ENCODE data around the gene CEBPG. TPM values are rescaled to one million over a fixed set of nuclear protein-coding genes. Genes with fewer than 3 reads are reported as not detected.

Gene CEBPG
- total RNA-seq, 1 experiment from 2014 or later = 51.1 TPM

DNA sequence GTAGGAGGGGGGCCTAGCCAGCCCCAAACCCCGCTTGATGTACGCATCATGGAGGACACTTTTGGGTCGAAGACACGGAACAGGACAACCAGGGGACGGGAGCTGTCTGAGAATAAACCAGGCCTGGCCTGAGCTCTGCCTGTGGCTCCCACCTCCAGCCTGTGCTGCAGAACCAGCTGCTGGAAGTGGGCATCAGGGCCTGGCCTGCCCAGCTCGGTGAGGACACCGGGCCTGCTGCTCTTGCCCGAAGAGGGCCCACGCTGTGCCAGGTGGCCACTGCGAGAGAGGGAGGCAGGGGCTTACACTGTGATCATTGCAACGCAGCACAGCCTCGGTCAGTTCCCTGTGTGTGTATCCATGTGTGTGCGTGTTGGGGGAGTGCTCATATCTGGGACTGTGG is 34.6 kb downstream of the CEBPG start:
- intact Hi-C loops (cut with micrococcal nuclease) = loop anchor here (10.0 kb wide), 1 partner anchor 263 kb away; no protein-coding TSS in a partner anchor
- no peaks in the 10 kb centered on the region for H3K27me3 ChIP-seq (ENCODE audit: insufficient read depth, low read length)
- H2AFZ ChIP-seq (ENCODE audit: low read depth, low read length, poor library complexity, severe bottlenecking) = no peak overlapping the region
- CTCF ChIA-PET = interaction anchor here (0.5 to 1.2 kb wide), 4 partner anchors 8 to 262 kb away, joined by 3 to 5 read pairs (median 4); no protein-coding TSS in a partner anchor
- no peak overlapping the region for H3K4me3 ChIP-seq (replicated peaks in 1 of 2; ENCODE audit: low read depth in 1 of 2, low read length in 2 of 2)
- no peak for DNase-seq (ENCODE audit: low read depth, low spot score)
- BruUV-seq (replicated peaks) = no TSS peak
- H3K36me3 ChIP-seq (ENCODE audit: control insufficient read depth in 1 of 2, insufficient read depth in 2 of 2, low read length in 2 of 2) = no peaks in the 10 kb centered on the region
- H3K27ac ChIP-seq (ENCODE audit: low read depth, low read length) = no peak overlapping the region
- POLR2A ChIA-PET = no interaction called here
- H3K9ac ChIP-seq (ENCODE audit: low read length) = no peak overlapping the region
- no peak for TF ChIP-seq FOSL1 (IDR thresholded peaks at IDR 0.05; ENCODE audit: low read depth)
- TF ChIP-seq ZFX (IDR thresholded peaks at IDR 0.05) = no peak
- TF ChIP-seq EGR1 (IDR thresholded peaks at IDR 0.05; ENCODE audit: low read depth) = no peak
- TF ChIP-seq ATF3 (IDR thresholded peaks at IDR 0.05) = no peak
- no peak for TF ChIP-seq CEBPB (IDR thresholded peaks at IDR 0.05; ENCODE audit: low read depth)
- no peak for TF ChIP-seq SRF (IDR thresholded peaks at IDR 0.05; ENCODE audit: low read depth)
- no peak for TF ChIP-seq POLR2A (IDR thresholded peaks at IDR 0.05; ENCODE audit: borderline replicate concordance, extremely low read depth, insufficient read depth, insufficient read length)
- no peak overlapping the region for H3K4me2 ChIP-seq (ENCODE audit: low read length)
- no peaks in the 10 kb centered on the region for H3K4me1 ChIP-seq (ENCODE audit: control insufficient read depth in 1 of 2, insufficient read depth in 2 of 2, low read length in 2 of 2)
- no peaks in the 10 kb centered on the region for H3K9me2 ChIP-seq (ENCODE audit: insufficient read depth)
- no peaks in the 10 kb centered on the region for H3K79me2 ChIP-seq (ENCODE audit: insufficient read depth, low read length)
- H3K9me3 ChIP-seq (ENCODE audit: control insufficient read depth in 1 of 2, insufficient read depth in 1 of 2, low read depth in 1 of 2, low read length in 2 of 2) = no peaks in the 10 kb centered on the region
- H4K20me1 ChIP-seq (ENCODE audit: insufficient read depth) = no peaks in the 10 kb centered on the region
- no peak for ATAC-seq
- RAD21 ChIA-PET (ENCODE audit: low non-redundant PET in 1 of 2, low total read pairs in 2 of 2, uncharacterized antibody in 2 of 2, unreplicated experiment in 2 of 2) = no interaction called here

GRCh38 chr19:33408538-33409434 is 35.3 kb downstream of the CEBPG start:
- intact Hi-C loops (cut with micrococcal nuclease) = loop anchor here (10.0 kb wide), 1 partner anchor 264 kb away; no protein-coding TSS in a partner anchor
- Histone ChIP-seq H3K4me1 (ENCODE audit: control insufficient read depth in 1 of 2, insufficient read depth in 2 of 2, low read length in 2 of 2) (no peaks in the 10 kb centered on the region), H4K20me1 (ENCODE audit: insufficient read depth) (no peaks in the 10 kb centered on the region), H3K36me3 (ENCODE audit: control insufficient read depth in 1 of 2, insufficient read depth in 2 of 2, low read length in 2 of 2) (no peaks in the 10 kb centered on the region), H3K4me2 (ENCODE audit: low read length) (no peak overlapping the region), H3K4me3 (replicated peaks in 1 of 2; ENCODE audit: low read depth in 1 of 2, low read length in 2 of 2) (no peak overlapping the region), H3K27me3 (ENCODE audit: insufficient read depth, low read length) (no peaks in the 10 kb centered on the region), H3K9ac (ENCODE audit: low read length) (no peak overlapping the region), H3K9me2 (ENCODE audit: insufficient read depth) (no peaks in the 10 kb centered on the region), H3K79me2 (ENCODE audit: insufficient read depth, low read length) (no peaks in the 10 kb centered on the region), H3K9me3 (ENCODE audit: control insufficient read depth in 1 of 2, insufficient read depth in 1 of 2, low read depth in 1 of 2, low read length in 2 of 2) (no peaks in the 10 kb centered on the region), H2AFZ (ENCODE audit: low read depth, low read length, poor library complexity, severe bottlenecking) (no peak overlapping the region), H3K27ac (ENCODE audit: low read depth, low read length) (no peak overlapping the region)
- ChIA-PET CTCF (interaction anchor here (0.5 to 1.2 kb wide), 4 partner anchors 7 to 262 kb away, joined by 3 to 5 read pairs (median 4); no protein-coding TSS in a partner anchor), RAD21 (ENCODE audit: low non-redundant PET in 1 of 2, low total read pairs in 2 of 2, uncharacterized antibody in 2 of 2, unreplicated experiment in 2 of 2) (no interaction called here), POLR2A (no interaction called here)
- ATAC-seq (no peak), DNase-seq (ENCODE audit: low read depth, low spot score) (no peak)
- no TSS peak for BruUV-seq (replicated peaks)
- no peak for TF ChIP-seq ELF1 (IDR thresholded peaks at IDR 0.05; ENCODE audit: borderline replicate concordance, low read depth)
- TF ChIP-seq, protein P1, sequence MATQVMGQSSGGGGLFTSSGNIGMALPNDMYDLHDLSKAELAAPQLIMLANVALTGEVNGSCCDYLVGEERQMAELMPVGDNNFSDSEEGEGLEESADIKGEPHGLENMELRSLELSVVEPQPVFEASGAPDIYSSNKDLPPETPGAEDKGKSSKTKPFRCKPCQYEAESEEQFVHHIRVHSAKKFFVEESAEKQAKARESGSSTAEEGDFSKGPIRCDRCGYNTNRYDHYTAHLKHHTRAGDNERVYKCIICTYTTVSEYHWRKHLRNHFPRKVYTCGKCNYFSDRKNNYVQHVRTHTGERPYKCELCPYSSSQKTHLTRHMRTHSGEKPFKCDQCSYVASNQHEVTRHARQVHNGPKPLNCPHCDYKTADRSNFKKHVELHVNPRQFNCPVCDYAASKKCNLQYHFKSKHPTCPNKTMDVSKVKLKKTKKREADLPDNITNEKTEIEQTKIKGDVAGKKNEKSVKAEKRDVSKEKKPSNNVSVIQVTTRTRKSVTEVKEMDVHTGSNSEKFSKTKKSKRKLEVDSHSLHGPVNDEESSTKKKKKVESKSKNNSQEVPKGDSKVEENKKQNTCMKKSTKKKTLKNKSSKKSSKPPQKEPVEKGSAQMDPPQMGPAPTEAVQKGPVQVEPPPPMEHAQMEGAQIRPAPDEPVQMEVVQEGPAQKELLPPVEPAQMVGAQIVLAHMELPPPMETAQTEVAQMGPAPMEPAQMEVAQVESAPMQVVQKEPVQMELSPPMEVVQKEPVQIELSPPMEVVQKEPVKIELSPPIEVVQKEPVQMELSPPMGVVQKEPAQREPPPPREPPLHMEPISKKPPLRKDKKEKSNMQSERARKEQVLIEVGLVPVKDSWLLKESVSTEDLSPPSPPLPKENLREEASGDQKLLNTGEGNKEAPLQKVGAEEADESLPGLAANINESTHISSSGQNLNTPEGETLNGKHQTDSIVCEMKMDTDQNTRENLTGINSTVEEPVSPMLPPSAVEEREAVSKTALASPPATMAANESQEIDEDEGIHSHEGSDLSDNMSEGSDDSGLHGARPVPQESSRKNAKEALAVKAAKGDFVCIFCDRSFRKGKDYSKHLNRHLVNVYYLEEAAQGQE (IDR thresholded peaks at IDR 0.05; ENCODE audit: low read depth) = no peak
- no peak for TF ChIP-seq ATF3 (IDR thresholded peaks at IDR 0.05)
- TF ChIP-seq SIN3A (IDR thresholded peaks at IDR 0.05; ENCODE audit: low read depth) = no peak
- TF ChIP-seq FOSL1 (IDR thresholded peaks at IDR 0.05; ENCODE audit: low read depth) = no peak
- no peak for TF ChIP-seq EGR1 (IDR thresholded peaks at IDR 0.05; ENCODE audit: low read depth)
- TF ChIP-seq JUND (IDR thresholded peaks at IDR 0.05) = no peak
- no peak for TF ChIP-seq POLR2A (IDR thresholded peaks at IDR 0.05; ENCODE audit: borderline replicate concordance, extremely low read depth, insufficient read depth, insufficient read length)
- no peak for TF ChIP-seq YY1 (IDR thresholded peaks at IDR 0.05; ENCODE audit: extremely low read depth, insufficient replicate concordance, low read depth, low read length)
- TF ChIP-seq RAD21 (IDR thresholded peaks at IDR 0.05; ENCODE audit: low read depth) = no peak
- TF ChIP-seq, protein P2, sequence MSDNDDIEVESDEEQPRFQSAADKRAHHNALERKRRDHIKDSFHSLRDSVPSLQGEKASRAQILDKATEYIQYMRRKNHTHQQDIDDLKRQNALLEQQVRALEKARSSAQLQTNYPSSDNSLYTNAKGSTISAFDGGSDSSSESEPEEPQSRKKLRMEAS (IDR thresholded peaks at IDR 0.05) = no peak
- TF ChIP-seq EZH2 (IDR thresholded peaks at IDR 0.05) = no peak
- no peak for TF ChIP-seq EZH2phosphoT487 (IDR thresholded peaks at IDR 0.05; ENCODE audit: borderline replicate concordance)
- TF ChIP-seq CBX3 (IDR thresholded peaks at IDR 0.05; ENCODE audit: low read depth) = no peak
